Measurements from ENCODE around the gene CAVIN2.
A peak's percentile ranks its signal among the peaks of the same experiment; 100 is the strongest.

CAVIN2 gene

DNA sequence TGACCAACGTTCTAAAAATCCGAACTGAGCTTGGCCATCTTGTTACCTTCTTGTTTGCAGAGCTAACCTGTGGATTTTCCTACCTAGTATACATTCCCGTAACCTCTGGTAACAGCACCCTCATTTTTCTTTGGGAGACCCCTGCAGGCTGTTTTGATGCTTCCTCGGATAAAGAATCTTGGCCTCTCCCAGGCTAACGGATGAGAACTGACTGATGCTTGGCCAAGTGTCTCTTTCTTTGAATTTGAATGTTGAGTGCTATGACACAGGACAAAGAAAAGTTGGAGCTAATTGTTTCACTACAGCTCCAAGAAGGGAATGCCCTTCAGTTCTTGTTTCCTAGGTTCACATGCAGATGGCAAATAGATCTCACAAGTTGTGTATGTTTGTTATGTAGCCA is 19.3 kb upstream of the CAVIN2 start:
- H3K4me3 ChIP-seq: no peak overlapping the region
- H3K27ac ChIP-seq: peak overlapping the region; percentile 20 to 64
- TF ChIP-seq, protein P1, sequence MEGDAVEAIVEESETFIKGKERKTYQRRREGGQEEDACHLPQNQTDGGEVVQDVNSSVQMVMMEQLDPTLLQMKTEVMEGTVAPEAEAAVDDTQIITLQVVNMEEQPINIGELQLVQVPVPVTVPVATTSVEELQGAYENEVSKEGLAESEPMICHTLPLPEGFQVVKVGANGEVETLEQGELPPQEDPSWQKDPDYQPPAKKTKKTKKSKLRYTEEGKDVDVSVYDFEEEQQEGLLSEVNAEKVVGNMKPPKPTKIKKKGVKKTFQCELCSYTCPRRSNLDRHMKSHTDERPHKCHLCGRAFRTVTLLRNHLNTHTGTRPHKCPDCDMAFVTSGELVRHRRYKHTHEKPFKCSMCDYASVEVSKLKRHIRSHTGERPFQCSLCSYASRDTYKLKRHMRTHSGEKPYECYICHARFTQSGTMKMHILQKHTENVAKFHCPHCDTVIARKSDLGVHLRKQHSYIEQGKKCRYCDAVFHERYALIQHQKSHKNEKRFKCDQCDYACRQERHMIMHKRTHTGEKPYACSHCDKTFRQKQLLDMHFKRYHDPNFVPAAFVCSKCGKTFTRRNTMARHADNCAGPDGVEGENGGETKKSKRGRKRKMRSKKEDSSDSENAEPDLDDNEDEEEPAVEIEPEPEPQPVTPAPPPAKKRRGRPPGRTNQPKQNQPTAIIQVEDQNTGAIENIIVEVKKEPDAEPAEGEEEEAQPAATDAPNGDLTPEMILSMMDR (IDR thresholded peaks at IDR 0.05): no peak
- no peak for DNase-seq (ENCODE audit: low spot score)

DNA sequence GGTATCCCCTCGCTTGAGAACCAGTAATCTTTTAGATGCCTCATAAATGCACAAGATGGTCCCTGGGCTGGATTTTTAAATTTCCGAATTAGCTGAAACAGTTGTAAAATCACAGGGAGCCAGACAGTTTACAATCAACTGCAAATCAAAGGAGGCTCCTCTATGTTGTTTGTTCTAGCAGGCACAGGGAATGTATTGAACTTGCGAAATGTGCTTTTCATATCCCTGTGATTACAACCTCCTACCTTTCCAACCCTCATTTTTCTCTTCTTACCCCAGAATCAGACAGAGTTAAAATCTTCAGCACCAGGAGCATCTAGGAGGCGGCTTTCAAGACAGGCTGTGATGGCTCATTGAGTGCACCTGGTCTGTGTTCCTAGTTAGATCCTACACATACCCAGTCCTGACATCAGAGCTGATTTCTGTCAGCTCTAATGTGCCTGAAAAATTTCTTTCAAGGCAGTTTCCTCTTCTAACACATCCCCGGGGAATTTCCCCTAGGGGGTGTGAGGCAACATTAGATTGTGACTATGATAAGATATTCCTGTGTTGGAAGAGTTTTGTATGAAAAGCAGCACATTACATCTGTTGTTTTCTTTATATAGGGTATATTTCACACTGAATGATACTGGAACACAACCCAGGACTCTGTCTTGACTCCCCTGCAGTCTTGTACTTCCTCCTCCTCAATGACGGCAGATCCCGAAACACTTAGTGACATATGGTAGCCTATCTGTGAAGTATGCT is 17.9 kb upstream of the CAVIN2 start:
- DNase-seq (ENCODE audit: low spot score): no peak
- H3K4me3 ChIP-seq: no peak overlapping the region
- no peak overlapping the region for H3K27ac ChIP-seq
- TF ChIP-seq, protein P1 (IDR thresholded peaks at IDR 0.05): no peak

DNA sequence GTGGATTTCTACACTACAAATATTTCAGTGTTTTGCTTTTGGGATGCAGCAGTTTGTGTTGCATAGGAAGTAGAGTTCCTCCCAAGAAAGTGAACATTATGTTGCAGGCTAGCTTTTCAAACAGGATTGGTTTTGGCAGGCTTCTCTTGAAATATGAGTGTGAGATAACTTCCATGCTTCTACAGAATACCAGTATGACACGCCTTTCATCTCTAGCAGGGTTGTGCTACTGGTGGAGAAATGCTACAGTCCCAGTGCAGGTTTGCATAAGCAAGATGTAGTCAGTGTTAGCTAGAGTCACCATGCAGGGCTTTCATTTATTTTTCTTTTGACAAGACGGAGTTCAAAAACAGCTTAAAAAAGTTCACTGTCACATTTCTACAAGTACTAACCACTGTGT is 17.1 kb upstream of the CAVIN2 start:
- Histone ChIP-seq H3K27ac (no peak overlapping the region), H3K4me3 (no peak overlapping the region)
- TF ChIP-seq, protein P1 (IDR thresholded peaks at IDR 0.05): no peak
- DNase-seq (ENCODE audit: low spot score): no peak

DNA sequence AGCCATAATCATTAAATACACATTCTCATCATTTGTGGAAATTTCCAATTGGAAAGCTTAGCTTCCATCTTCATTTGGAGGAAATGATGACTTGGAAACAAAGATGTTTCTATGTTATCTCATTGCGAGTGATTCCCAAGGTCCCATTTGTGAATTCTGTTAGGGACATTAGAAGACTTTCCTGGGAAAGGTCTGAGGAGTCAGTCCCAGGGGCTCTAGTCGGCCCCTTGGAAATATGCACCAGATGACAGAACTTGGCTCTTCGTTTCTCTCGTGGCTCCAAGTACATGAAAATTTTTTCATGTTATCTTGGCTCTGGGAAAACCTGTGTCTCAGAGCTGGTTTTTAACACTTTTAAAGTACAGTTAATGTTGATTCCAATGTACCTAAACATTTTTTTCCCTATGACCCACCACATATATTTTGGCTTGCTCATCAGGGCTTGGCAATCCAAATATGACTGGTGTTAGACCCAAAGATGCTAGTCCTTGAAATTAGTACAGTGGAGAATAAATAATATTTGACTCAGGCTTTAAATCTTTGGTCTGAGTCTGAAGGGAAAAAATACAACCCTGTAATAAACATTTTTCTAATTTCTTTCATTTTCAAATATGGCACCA is 15.4 kb upstream of the CAVIN2 start:
- TF ChIP-seq, protein P1 (IDR thresholded peaks at IDR 0.05): no peak
- DNase-seq (ENCODE audit: low spot score): no peak
- Histone ChIP-seq H3K27ac (no peak overlapping the region), H3K4me3 (no peak overlapping the region)

DNA sequence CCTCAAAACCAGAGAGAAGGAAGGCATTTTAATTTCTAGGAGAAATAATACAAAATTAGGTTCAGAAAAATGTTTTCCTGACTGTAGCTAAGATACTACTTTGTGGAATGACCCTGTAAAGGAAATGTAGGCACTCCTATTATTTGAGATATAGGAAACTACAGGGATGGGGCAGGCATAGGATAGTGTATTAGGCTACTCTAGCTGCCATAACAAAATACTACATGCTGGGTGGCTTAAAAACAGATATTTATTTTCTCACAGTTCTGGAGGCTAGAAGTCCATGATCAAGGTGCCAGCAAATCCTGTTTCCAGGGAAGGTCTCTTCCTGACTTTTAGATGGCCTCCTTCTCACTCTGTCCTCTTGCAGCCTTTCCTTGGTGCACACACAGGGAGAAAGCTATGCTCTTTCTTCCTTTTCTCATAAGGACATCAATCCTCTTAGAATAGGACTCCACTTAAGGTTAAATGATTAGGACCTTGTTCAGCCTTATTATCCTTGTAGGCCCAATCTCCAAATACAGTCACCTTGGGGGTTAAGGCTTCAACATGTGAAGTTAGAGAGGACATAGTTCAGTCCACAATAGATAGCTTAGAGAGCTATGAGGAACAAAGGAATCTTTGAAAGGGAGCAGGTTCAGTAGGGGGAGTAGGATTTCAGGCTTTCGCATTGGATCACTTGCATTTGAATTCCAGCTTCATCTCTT is 14.0 kb upstream of the CAVIN2 start:
- no peak for DNase-seq (ENCODE audit: low spot score)
- H3K4me3 ChIP-seq: no peak overlapping the region
- no peak overlapping the region for H3K27ac ChIP-seq
- TF ChIP-seq, protein P1 (IDR thresholded peaks at IDR 0.05): no peak

DNA sequence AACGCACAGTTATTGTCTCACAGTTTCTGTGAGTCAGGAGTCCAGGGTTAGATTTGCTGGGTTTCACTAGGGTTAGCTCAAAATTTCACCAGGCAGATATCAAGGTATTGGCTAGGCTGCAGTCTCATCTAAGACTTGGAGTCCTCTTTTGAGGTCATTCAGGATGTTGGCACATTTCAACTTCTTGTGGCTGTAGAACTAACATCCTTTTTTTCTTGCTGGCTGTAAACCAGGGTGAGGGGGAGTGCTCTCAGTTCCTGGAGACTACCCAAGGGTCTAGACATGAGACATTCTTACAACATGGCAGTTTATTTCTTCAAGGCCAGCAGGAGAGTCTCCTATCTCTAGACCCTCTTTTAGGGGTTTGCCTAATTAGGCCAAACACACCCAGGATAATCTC is 12.8 kb upstream of the CAVIN2 start:
- H3K4me3 ChIP-seq: no peak overlapping the region
- TF ChIP-seq, protein P1 (IDR thresholded peaks at IDR 0.05): no peak
- H3K27ac ChIP-seq: no peak overlapping the region
- no peak for DNase-seq (ENCODE audit: low spot score)

All from coronary artery (tissue), 2 donors.